ENCODE data around the gene IFNG. TPM values are rescaled to one million over a fixed set of nuclear protein-coding genes. Genes with fewer than 3 reads are reported as not detected.

Gene IFNG
- polyA plus RNA-seq, 1 donor from 2014 or later, result not detected

GRCh38 chr12:68139941-68140340 is 19.6 kb downstream of the IFNG start:
- H3K79me2 ChIP-seq (replicated peaks; ENCODE audit: insufficient read depth, low read length), result no peaks in the 10 kb centered on the region
- H3K4me2 ChIP-seq (ENCODE audit: low read length), result no peak overlapping the region
- H4K20me1 ChIP-seq (ENCODE audit: insufficient read depth), result no peaks in the 10 kb centered on the region
- H3K9me2 ChIP-seq (ENCODE audit: insufficient read depth, low read length), result no peaks in the 10 kb centered on the region
- H2AFZ ChIP-seq (ENCODE audit: low read depth, low read length), result no peak overlapping the region
- no peak overlapping the region for H3K9ac ChIP-seq (ENCODE audit: low read length)
- H3F3A ChIP-seq (ENCODE audit: insufficient read depth, low read length, poor library complexity, severe bottlenecking), result no peaks in the 10 kb centered on the region
- H3K27ac ChIP-seq (ENCODE audit: low read length), result no peak overlapping the region
- no peak overlapping the region for H3K4me3 ChIP-seq (ENCODE audit: low read length)
- no peaks in the 10 kb centered on the region for H3K9me3 ChIP-seq (ENCODE audit: low read length)
- no peaks in the 10 kb centered on the region for H3K27me3 ChIP-seq (ENCODE audit: insufficient read depth, low read depth, low read length)
- TF ChIP-seq SMC3 (conservative IDR thresholded peaks at IDR 0.05; ENCODE audit: poor library complexity) (no peak), RAD21 (conservative IDR thresholded peaks at IDR 0.05) (no peak), POLR2AphosphoS5 (IDR thresholded peaks at IDR 0.05) (no peak), CTCF (IDR thresholded peaks at IDR 0.05; ENCODE audit: poor library complexity, severe bottlenecking) (no peak), TAF1 (IDR thresholded peaks at IDR 0.05; ENCODE audit: low read depth) (no peak), EZH2 (IDR thresholded peaks at IDR 0.05; ENCODE audit: borderline replicate concordance, insufficient read depth, low read length, poor library complexity, severe bottlenecking) (no peak), REST (IDR thresholded peaks at IDR 0.05; ENCODE audit: borderline replicate concordance) (no peak), MXI1 (conservative IDR thresholded peaks at IDR 0.05; ENCODE audit: poor library complexity, severe bottlenecking) (no peak), EP300 (conservative IDR thresholded peaks at IDR 0.05; ENCODE audit: poor library complexity, severe bottlenecking) (no peak)
- no peaks in the 10 kb centered on the region for H3K36me3 ChIP-seq (ENCODE audit: insufficient read depth, low read length)

GRCh38 chr12:68139001-68139400 is 20.5 kb downstream of the IFNG start:
- H3K4me2 ChIP-seq (ENCODE audit: low read length), result no peak overlapping the region
- H3K9me2 ChIP-seq (ENCODE audit: insufficient read depth, low read length), result no peaks in the 10 kb centered on the region
- H4K20me1 ChIP-seq (ENCODE audit: insufficient read depth), result no peaks in the 10 kb centered on the region
- H3K36me3 ChIP-seq (ENCODE audit: insufficient read depth, low read length), result no peaks in the 10 kb centered on the region
- H3K79me2 ChIP-seq (replicated peaks; ENCODE audit: insufficient read depth, low read length), result no peaks in the 10 kb centered on the region
- TF ChIP-seq POLR2AphosphoS5 (IDR thresholded peaks at IDR 0.05), result no peak
- no peak for TF ChIP-seq REST (IDR thresholded peaks at IDR 0.05; ENCODE audit: borderline replicate concordance)
- no peak for TF ChIP-seq EZH2 (IDR thresholded peaks at IDR 0.05; ENCODE audit: borderline replicate concordance, insufficient read depth, low read length, poor library complexity, severe bottlenecking)
- TF ChIP-seq EP300 (conservative IDR thresholded peaks at IDR 0.05; ENCODE audit: poor library complexity, severe bottlenecking), result no peak
- TF ChIP-seq RAD21 (conservative IDR thresholded peaks at IDR 0.05), result no peak
- no peak for TF ChIP-seq CTCF (IDR thresholded peaks at IDR 0.05; ENCODE audit: poor library complexity, severe bottlenecking)
- TF ChIP-seq SMC3 (conservative IDR thresholded peaks at IDR 0.05; ENCODE audit: poor library complexity), result no peak
- no peak for TF ChIP-seq MXI1 (conservative IDR thresholded peaks at IDR 0.05; ENCODE audit: poor library complexity, severe bottlenecking)
- TF ChIP-seq TAF1 (IDR thresholded peaks at IDR 0.05; ENCODE audit: low read depth), result no peak
- H3K9ac ChIP-seq (ENCODE audit: low read length), result no peak overlapping the region
- no peak overlapping the region for H3K4me3 ChIP-seq (ENCODE audit: low read length)
- no peaks in the 10 kb centered on the region for H3F3A ChIP-seq (ENCODE audit: insufficient read depth, low read length, poor library complexity, severe bottlenecking)
- no peak overlapping the region for H3K27ac ChIP-seq (ENCODE audit: low read length)
- H2AFZ ChIP-seq (ENCODE audit: low read depth, low read length), result no peak overlapping the region
- H3K9me3 ChIP-seq (ENCODE audit: low read length), result no peaks in the 10 kb centered on the region
- H3K27me3 ChIP-seq (ENCODE audit: insufficient read depth, low read depth, low read length), result no peaks in the 10 kb centered on the region
